ENCODE results near the gene BRD4. TPM values are rescaled to one million over a fixed set of nuclear protein-coding genes. Genes with fewer than 3 reads are reported as not detected.

The BRD4 gene
- total and polyA plus RNA-seq, 2 experiments from 2014 or later: 63.8 to 115 TPM

DNA sequence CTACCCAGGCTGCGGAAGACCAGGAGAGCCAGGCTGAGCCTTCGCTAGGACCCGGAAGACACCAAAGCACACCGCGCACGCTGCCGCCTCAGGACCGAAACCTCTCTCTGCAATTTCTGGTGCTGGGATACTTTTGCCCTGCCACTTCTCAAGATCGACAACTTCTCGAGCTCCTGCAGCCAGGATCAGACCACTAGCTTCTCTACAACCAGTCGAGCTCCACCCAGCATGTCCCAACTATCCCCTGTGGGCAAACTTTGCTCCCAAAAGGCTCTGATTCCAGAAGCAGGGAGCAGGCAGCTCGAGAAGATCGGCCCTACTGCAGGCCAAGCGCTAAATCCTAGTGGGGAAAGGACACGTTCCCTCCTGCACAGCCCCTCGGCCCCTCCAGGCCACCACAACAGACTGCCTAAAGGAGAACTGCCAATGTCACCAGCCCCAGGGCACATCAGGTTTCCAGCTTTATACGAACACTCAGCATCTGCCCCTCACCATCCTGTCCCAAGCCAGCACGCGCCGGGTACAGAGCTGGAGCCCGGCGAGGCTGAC is 46.3 kb upstream of the BRD4 start:
- Histone ChIP-seq H3K36me3 (ENCODE audit: insufficient read depth) (no peaks in the 10 kb centered on the region), H3K27ac (ENCODE audit: low read depth) (peak overlapping the region; percentile 95), H3F3A (replicated peaks; ENCODE audit: low read depth) (peaks cover 25% of the 10 kb centered on the region), H3K79me2 (replicated peaks; ENCODE audit: insufficient read depth) (peaks cover 55% of the 10 kb centered on the region), H3K4me3 (peak overlapping the region; percentile 99), H3K27me3 (ENCODE audit: insufficient read depth) (no peaks in the 10 kb centered on the region), H3K4me2 (peak overlapping the region; percentile 100), H3K9me2 (ENCODE audit: insufficient read depth) (no peaks in the 10 kb centered on the region), H4K20me1 (replicated peaks; ENCODE audit: insufficient read depth) (peaks cover 31% of the 10 kb centered on the region), H2AFZ (no peak overlapping the region; the same call in 1 of the 2 replicates), H3K4me1 (ENCODE audit: insufficient read depth) (peaks cover 16% of the 10 kb centered on the region)
- H3K27me3 Mint-ChIP-seq (ENCODE audit: insufficient read depth, low read depth, poor library complexity): peaks cover 11% of the 10 kb centered on the region
- peaks cover 12% of the 10 kb centered on the region for H3K36me3 Mint-ChIP-seq (ENCODE audit: low read depth)
- peaks cover 29% of the 10 kb centered on the region for H3K4me1 Mint-ChIP-seq
- peak; percentile 73 for DNase-seq (ENCODE audit: low spot score)
- TF ChIP-seq STAT1 (IDR thresholded peaks at IDR 0.05; ENCODE audit: unreplicated experiment) (no peak), ZNF114 (CRISPR knock-in tag; IDR thresholded peaks at IDR 0.05) (no peak), EZH2phosphoT487 (IDR thresholded peaks at IDR 0.05; ENCODE audit: unreplicated experiment) (no peak), JUNB (IDR thresholded peaks at IDR 0.05; ENCODE audit: unreplicated experiment) (no peak), CREB1 (CRISPR knock-in tag; IDR thresholded peaks at IDR 0.05; ENCODE audit: low read depth) (no peak), EZH2 (IDR thresholded peaks at IDR 0.05; ENCODE audit: low read depth, unreplicated experiment) (no peak), NANOG (IDR thresholded peaks at IDR 0.05; ENCODE audit: borderline replicate concordance) (no peak), ZNF331 (CRISPR knock-in tag; IDR thresholded peaks at IDR 0.05; ENCODE audit: low read depth) (no peak), POLR2AphosphoS5 (IDR thresholded peaks at IDR 0.05; ENCODE audit: low read depth) (no peak)
- TF ChIP-seq, protein P1, sequence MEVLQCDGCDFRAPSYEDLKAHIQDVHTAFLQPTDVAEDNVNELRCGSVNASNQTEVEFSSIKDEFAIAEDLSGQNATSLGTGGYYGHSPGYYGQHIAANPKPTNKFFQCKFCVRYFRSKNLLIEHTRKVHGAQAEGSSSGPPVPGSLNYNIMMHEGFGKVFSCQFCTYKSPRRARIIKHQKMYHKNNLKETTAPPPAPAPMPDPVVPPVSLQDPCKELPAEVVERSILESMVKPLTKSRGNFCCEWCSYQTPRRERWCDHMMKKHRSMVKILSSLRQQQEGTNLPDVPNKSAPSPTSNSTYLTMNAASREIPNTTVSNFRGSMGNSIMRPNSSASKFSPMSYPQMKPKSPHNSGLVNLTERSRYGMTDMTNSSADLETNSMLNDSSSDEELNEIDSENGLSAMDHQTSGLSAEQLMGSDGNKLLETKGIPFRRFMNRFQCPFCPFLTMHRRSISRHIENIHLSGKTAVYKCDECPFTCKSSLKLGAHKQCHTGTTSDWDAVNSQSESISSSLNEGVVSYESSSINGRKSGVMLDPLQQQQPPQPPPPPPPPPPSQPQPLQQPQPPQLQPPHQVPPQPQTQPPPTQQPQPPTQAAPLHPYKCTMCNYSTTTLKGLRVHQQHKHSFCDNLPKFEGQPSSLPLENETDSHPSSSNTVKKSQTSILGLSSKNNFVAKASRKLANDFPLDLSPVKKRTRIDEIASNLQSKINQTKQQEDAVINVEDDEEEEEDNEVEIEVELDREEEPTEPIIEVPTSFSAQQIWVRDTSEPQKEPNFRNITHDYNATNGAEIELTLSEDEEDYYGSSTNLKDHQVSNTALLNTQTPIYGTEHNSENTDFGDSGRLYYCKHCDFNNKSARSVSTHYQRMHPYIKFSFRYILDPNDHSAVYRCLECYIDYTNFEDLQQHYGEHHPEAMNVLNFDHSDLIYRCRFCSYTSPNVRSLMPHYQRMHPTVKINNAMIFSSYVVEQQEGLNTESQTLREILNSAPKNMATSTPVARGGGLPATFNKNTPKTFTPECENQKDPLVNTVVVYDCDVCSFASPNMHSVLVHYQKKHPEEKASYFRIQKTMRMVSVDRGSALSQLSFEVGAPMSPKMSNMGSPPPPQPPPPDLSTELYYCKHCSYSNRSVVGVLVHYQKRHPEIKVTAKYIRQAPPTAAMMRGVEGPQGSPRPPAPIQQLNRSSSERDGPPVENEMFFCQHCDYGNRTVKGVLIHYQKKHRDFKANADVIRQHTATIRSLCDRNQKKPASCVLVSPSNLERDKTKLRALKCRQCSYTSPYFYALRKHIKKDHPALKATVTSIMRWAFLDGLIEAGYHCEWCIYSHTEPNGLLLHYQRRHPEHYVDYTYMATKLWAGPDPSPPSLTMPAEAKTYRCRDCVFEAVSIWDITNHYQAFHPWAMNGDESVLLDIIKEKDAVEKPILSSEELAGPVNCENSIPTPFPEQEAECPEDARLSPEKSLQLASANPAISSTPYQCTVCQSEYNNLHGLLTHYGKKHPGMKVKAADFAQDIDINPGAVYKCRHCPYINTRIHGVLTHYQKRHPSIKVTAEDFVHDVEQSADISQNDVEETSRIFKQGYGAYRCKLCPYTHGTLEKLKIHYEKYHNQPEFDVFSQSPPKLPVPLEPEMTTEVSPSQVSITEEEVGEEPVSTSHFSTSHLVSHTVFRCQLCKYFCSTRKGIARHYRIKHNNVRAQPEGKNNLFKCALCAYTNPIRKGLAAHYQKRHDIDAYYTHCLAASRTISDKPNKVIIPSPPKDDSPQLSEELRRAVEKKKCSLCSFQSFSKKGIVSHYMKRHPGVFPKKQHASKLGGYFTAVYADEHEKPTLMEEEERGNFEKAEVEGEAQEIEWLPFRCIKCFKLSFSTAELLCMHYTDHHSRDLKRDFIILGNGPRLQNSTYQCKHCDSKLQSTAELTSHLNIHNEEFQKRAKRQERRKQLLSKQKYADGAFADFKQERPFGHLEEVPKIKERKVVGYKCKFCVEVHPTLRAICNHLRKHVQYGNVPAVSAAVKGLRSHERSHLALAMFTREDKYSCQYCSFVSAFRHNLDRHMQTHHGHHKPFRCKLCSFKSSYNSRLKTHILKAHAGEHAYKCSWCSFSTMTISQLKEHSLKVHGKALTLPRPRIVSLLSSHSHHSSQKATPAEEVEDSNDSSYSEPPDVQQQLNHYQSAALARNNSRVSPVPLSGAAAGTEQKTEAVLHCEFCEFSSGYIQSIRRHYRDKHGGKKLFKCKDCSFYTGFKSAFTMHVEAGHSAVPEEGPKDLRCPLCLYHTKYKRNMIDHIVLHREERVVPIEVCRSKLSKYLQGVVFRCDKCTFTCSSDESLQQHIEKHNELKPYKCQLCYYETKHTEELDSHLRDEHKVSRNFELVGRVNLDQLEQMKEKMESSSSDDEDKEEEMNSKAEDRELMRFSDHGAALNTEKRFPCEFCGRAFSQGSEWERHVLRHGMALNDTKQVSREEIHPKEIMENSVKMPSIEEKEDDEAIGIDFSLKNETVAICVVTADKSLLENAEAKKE (CRISPR knock-in tag; IDR thresholded peaks at IDR 0.05): no peak
- TF ChIP-seq, protein P2, sequence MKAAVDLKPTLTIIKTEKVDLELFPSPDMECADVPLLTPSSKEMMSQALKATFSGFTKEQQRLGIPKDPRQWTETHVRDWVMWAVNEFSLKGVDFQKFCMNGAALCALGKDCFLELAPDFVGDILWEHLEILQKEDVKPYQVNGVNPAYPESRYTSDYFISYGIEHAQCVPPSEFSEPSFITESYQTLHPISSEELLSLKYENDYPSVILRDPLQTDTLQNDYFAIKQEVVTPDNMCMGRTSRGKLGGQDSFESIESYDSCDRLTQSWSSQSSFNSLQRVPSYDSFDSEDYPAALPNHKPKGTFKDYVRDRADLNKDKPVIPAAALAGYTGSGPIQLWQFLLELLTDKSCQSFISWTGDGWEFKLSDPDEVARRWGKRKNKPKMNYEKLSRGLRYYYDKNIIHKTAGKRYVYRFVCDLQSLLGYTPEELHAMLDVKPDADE (IDR thresholded peaks at IDR 0.05): no peak
- TF ChIP-seq, protein P3, sequence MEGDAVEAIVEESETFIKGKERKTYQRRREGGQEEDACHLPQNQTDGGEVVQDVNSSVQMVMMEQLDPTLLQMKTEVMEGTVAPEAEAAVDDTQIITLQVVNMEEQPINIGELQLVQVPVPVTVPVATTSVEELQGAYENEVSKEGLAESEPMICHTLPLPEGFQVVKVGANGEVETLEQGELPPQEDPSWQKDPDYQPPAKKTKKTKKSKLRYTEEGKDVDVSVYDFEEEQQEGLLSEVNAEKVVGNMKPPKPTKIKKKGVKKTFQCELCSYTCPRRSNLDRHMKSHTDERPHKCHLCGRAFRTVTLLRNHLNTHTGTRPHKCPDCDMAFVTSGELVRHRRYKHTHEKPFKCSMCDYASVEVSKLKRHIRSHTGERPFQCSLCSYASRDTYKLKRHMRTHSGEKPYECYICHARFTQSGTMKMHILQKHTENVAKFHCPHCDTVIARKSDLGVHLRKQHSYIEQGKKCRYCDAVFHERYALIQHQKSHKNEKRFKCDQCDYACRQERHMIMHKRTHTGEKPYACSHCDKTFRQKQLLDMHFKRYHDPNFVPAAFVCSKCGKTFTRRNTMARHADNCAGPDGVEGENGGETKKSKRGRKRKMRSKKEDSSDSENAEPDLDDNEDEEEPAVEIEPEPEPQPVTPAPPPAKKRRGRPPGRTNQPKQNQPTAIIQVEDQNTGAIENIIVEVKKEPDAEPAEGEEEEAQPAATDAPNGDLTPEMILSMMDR (conservative IDR thresholded peaks at IDR 0.05; ENCODE audit: low read depth in 2 of 2): no peak
- TF ChIP-seq, protein P4, sequence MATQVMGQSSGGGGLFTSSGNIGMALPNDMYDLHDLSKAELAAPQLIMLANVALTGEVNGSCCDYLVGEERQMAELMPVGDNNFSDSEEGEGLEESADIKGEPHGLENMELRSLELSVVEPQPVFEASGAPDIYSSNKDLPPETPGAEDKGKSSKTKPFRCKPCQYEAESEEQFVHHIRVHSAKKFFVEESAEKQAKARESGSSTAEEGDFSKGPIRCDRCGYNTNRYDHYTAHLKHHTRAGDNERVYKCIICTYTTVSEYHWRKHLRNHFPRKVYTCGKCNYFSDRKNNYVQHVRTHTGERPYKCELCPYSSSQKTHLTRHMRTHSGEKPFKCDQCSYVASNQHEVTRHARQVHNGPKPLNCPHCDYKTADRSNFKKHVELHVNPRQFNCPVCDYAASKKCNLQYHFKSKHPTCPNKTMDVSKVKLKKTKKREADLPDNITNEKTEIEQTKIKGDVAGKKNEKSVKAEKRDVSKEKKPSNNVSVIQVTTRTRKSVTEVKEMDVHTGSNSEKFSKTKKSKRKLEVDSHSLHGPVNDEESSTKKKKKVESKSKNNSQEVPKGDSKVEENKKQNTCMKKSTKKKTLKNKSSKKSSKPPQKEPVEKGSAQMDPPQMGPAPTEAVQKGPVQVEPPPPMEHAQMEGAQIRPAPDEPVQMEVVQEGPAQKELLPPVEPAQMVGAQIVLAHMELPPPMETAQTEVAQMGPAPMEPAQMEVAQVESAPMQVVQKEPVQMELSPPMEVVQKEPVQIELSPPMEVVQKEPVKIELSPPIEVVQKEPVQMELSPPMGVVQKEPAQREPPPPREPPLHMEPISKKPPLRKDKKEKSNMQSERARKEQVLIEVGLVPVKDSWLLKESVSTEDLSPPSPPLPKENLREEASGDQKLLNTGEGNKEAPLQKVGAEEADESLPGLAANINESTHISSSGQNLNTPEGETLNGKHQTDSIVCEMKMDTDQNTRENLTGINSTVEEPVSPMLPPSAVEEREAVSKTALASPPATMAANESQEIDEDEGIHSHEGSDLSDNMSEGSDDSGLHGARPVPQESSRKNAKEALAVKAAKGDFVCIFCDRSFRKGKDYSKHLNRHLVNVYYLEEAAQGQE (IDR thresholded peaks at IDR 0.05; ENCODE audit: unreplicated experiment): no peak
- H3K4me3 Mint-ChIP-seq: peak overlapping the region; percentile 96
- peak overlapping the region; percentile 95 for H3K27ac Mint-ChIP-seq
- no peaks in the 10 kb centered on the region; the same call in 1 of the 3 replicates for H3K9me3 Mint-ChIP-seq
- ATAC-seq: peak; percentile 2; the same call in 1 of the 3 replicates
